Activated CD4-positive, alpha-beta T cell treated with anti-CD3 and anti-CD28 coated beads, Interleukin-2, amount 50 U/mL, for 24 hours (primary cell): ENCODE measurements around the gene DCHS2.
"Not testable (repeated sequence)": the region's sequence is repeated elsewhere in the genome, so short reads cannot be mapped to it uniquely, and the experiment has no call there.

Experiments
- DNase-seq, 2 donors: peaks; one replicate each; pipeline ENCODE4 v3.0.0-alpha.2; 2020; ENCODE audit warnings: low read depth in 1 of 2, low spot score in 1 of 2

Gene DCHS2

GRCh38 chr4:154230091-154230490, 261.5 kb downstream of the DCHS2 start:
- DNase-seq: no peak

GRCh38 chr4:154222875-154223274, 268.7 kb downstream of the DCHS2 start:
- no peak for DNase-seq

- DNase-seq: no peak
Measured at GRCh38 chr4:154218051-154218450, 273.5 kb downstream of the DCHS2 start.

- DNase-seq: not testable (repeated sequence)
Measured at GRCh38 chr4:154217384-154217783, 274.2 kb downstream of the DCHS2 start.

GRCh38 chr4:154211506-154211905, 280.1 kb downstream of the DCHS2 start:
- no peak for DNase-seq

- no peak for DNase-seq
Measured at GRCh38 chr4:154208424-154208823, 283.2 kb downstream of the DCHS2 start.

GRCh38 chr4:154205471-154205870, 286.1 kb downstream of the DCHS2 start:
- DNase-seq: no peak

- DNase-seq: no peak
Measured at GRCh38 chr4:154194649-154195048, 296.9 kb downstream of the DCHS2 start.

- no peak for DNase-seq
Measured at GRCh38 chr4:154192585-154192984, 299.0 kb downstream of the DCHS2 start.

GRCh38 chr4:154189346-154189745, 302.3 kb downstream of the DCHS2 start:
- no peak for DNase-seq

GRCh38 chr4:154186888-154187287, 304.7 kb downstream of the DCHS2 start:
- no peak for DNase-seq

- DNase-seq: no peak
Measured at GRCh38 chr4:154186035-154186434, 305.6 kb downstream of the DCHS2 start.

- no peak for DNase-seq
Measured at GRCh38 chr4:154184238-154184637, 307.4 kb downstream of the DCHS2 start.

- no peak for DNase-seq
Measured at GRCh38 chr4:154183264-154183663, 308.3 kb downstream of the DCHS2 start.
